ENCODE data around the gene ZNRF2.
"Not testable (repeated sequence)": the region's sequence is repeated elsewhere in the genome, so short reads cannot be mapped to it uniquely, and the experiment has no call there.

Gene ZNRF2

GRCh38 chr7:30260246-30260768 is 24.1 kb upstream of the ZNRF2 start:
- DNase-seq (ENCODE audit: low read depth) = no peak

- no peak for DNase-seq (ENCODE audit: low read depth)
Measured at GRCh38 chr7:30263090-30263710, 21.2 kb upstream of the ZNRF2 start.

- no peak for DNase-seq (ENCODE audit: low read depth)
Measured at GRCh38 chr7:30264052-30264451, 20.3 kb upstream of the ZNRF2 start.

- not testable (repeated sequence) for DNase-seq (ENCODE audit: low read depth)
Measured at GRCh38 chr7:30265189-30265588, 19.2 kb upstream of the ZNRF2 start.

GRCh38 chr7:30266686-30267085 is 17.7 kb upstream of the ZNRF2 start:
- no peak for DNase-seq (ENCODE audit: low read depth)

- no peak for DNase-seq (ENCODE audit: low read depth)
Measured at GRCh38 chr7:30268586-30268985, 15.8 kb upstream of the ZNRF2 start.

- no peak for DNase-seq (ENCODE audit: low read depth)
Measured at GRCh38 chr7:30269490-30269889, 14.9 kb upstream of the ZNRF2 start.

- DNase-seq (ENCODE audit: low read depth) = no peak
Measured at GRCh38 chr7:30270921-30271320, 13.5 kb upstream of the ZNRF2 start.

- no peak for DNase-seq (ENCODE audit: low read depth)
Measured at GRCh38 chr7:30272126-30272525, 12.3 kb upstream of the ZNRF2 start.

GRCh38 chr7:30273552-30273951 is 10.8 kb upstream of the ZNRF2 start:
- DNase-seq (ENCODE audit: low read depth) = no peak

- no peak for DNase-seq (ENCODE audit: low read depth)
Measured at GRCh38 chr7:30274641-30275040, 9.8 kb upstream of the ZNRF2 start.

GRCh38 chr7:30276203-30276900 is 8.0 kb upstream of the ZNRF2 start:
- no peak for DNase-seq (ENCODE audit: low read depth)

- DNase-seq (ENCODE audit: low read depth) = no peak
Measured at GRCh38 chr7:30278376-30278775, 6.0 kb upstream of the ZNRF2 start.

- no peak for DNase-seq (ENCODE audit: low read depth)
Measured at GRCh38 chr7:30278849-30279652, 5.3 kb upstream of the ZNRF2 start.

- no peak for DNase-seq (ENCODE audit: low read depth)
Measured at GRCh38 chr7:30279653-30279904, 4.8 kb upstream of the ZNRF2 start.

GRCh38 chr7:30280631-30281030 is 3.8 kb upstream of the ZNRF2 start:
- no peak for DNase-seq (ENCODE audit: low read depth)

- DNase-seq (ENCODE audit: low read depth) = no peak
Measured at GRCh38 chr7:30281263-30281662, 3.1 kb upstream of the ZNRF2 start.

GRCh38 chr7:30281791-30282190 is 2.6 kb upstream of the ZNRF2 start:
- no peak for DNase-seq (ENCODE audit: low read depth)

GRCh38 chr7:30282735-30283134 is 1.7 kb upstream of the ZNRF2 start:
- DNase-seq (ENCODE audit: low read depth) = no peak

- no peak for DNase-seq (ENCODE audit: low read depth)
Measured at GRCh38 chr7:30285067-30285535, 704 bp downstream of the ZNRF2 start.

GRCh38 chr7:30285536-30286284 is 1.3 kb downstream of the ZNRF2 start:
- no peak for DNase-seq (ENCODE audit: low read depth)

- DNase-seq (ENCODE audit: low read depth) = no peak
Measured at GRCh38 chr7:30286749-30287148, 2.4 kb downstream of the ZNRF2 start.

Data from HS-27A (cell line).